ENCODE measurements around the gene HTATSF1.

GRCh38 chrX:136529795-136530194 lies 32.4 kb downstream of the HTATSF1 start:
- no peak for TF ChIP-seq POLR2A (IDR thresholded peaks at IDR 0.05; ENCODE audit: low read depth, low read length)
- no peak for TF ChIP-seq POLR2AphosphoS5 (IDR thresholded peaks at IDR 0.05; ENCODE audit: low read depth, low read length)
- no peak for TF ChIP-seq SPI1 (IDR thresholded peaks at IDR 0.05; ENCODE audit: low read depth, low read length)
- TF ChIP-seq PAX5 (IDR thresholded peaks at IDR 0.05; ENCODE audit: insufficient read depth, low read length, severe bottlenecking): no peak
- no peak for TF ChIP-seq TAF1 (IDR thresholded peaks at IDR 0.05; ENCODE audit: low read depth, low read length)
- no peak for TF ChIP-seq POU2F2 (IDR thresholded peaks at IDR 0.05; ENCODE audit: low read depth, low read length)

Measured in GM12891 (cell line).